Measurements from ENCODE around the gene KRT33B. TPM values are rescaled to one million over a fixed set of nuclear protein-coding genes. Genes with fewer than 3 reads are reported as not detected.

Gene KRT33B
- total RNA-seq, 1 experiment from 2014 or later: not detected

DNA sequence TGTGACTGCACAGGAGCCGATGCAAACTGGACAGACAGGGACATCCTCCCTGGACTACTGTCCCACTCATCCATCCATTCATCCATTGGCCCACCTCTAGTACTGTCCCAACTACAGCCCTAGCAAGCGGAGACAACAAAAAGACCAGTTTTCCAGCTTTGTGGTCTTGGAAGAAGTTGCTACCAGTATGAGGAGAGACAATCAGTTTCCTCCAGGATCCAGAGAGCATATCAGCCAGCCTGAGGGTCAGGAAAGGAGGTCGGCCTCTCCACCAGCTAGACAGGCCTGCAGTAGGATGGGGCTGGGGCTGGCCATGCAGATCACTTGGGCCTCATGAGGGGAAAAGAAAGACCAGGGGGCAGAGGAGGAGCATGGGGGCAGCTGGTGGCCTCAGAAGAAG lies 35.8 kb downstream of the KRT33B start:
- no CpG with 5 or more reads among the region's 3 CpGs for WGBS (ENCODE audit: extremely low coverage, insufficient read length, low lambda C conversion rate)

More for the DNA sequence above, 35.8 kb downstream of the KRT33B start:
- no peak overlapping the region for H3K27ac ChIP-seq (ENCODE audit: insufficient read length, low read depth, low read length)
- no peak overlapping the region for H2BK120ac ChIP-seq (ENCODE audit: low read depth, low read length, poor library complexity, severe bottlenecking)
- no peak overlapping the region for H4K8ac ChIP-seq (replicated peaks; ENCODE audit: insufficient read length, low read depth, low read length)
- no peak overlapping the region for H3T11ph ChIP-seq (ENCODE audit: low read length)
- H4K20me1 ChIP-seq (ENCODE audit: control insufficient read depth, insufficient read depth, insufficient read length): no peaks in the 10 kb centered on the region
- TF ChIP-seq, protein P1, sequence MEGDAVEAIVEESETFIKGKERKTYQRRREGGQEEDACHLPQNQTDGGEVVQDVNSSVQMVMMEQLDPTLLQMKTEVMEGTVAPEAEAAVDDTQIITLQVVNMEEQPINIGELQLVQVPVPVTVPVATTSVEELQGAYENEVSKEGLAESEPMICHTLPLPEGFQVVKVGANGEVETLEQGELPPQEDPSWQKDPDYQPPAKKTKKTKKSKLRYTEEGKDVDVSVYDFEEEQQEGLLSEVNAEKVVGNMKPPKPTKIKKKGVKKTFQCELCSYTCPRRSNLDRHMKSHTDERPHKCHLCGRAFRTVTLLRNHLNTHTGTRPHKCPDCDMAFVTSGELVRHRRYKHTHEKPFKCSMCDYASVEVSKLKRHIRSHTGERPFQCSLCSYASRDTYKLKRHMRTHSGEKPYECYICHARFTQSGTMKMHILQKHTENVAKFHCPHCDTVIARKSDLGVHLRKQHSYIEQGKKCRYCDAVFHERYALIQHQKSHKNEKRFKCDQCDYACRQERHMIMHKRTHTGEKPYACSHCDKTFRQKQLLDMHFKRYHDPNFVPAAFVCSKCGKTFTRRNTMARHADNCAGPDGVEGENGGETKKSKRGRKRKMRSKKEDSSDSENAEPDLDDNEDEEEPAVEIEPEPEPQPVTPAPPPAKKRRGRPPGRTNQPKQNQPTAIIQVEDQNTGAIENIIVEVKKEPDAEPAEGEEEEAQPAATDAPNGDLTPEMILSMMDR (conservative IDR thresholded peaks at IDR 0.05): no peak
- Mint-ChIP-seq H3K4me1 (peaks cover 0 to 9% of the 10 kb centered on the region in 2 experiments; a peak in 3 of 4 replicates), H3K4me3 (no peak overlapping the region), H3K36me3 (ENCODE audit: insufficient read depth in 1 of 3, low read depth in 3 of 3) (no peaks in the 10 kb centered on the region; a peak in 1 of 7 replicates), H3K27me3 (ENCODE audit: low read depth) (peaks cover 4% of the 10 kb centered on the region; the same call in 1 of the 2 replicates), H3K9me3 (no peaks in the 10 kb centered on the region; a peak in 2 of 5 replicates), H3K27ac (no peak overlapping the region)
- H2AK5ac ChIP-seq (ENCODE audit: insufficient read length, low read length): no peak overlapping the region
- no peak overlapping the region for H2BK5ac ChIP-seq (ENCODE audit: insufficient read length, low read length)
- H3K9ac ChIP-seq (ENCODE audit: extremely low read depth, insufficient read length, low read length): no peak overlapping the region
- no peaks in the 10 kb centered on the region for H3K79me2 ChIP-seq (ENCODE audit: insufficient read depth, low read length)
- no peak overlapping the region for H4K5ac ChIP-seq (ENCODE audit: insufficient read length, low read depth, low read length)
- no peaks in the 10 kb centered on the region for H3K79me1 ChIP-seq (ENCODE audit: insufficient read depth, low read depth, low read length, poor library complexity, severe bottlenecking)
- no peak for DNase-seq
- no peak overlapping the region for H3K18ac ChIP-seq (ENCODE audit: insufficient read length, low read depth, low read length)
- no peak overlapping the region for H3K14ac ChIP-seq (ENCODE audit: insufficient read depth, low read length)
- no peak overlapping the region for H3K4me2 ChIP-seq (ENCODE audit: insufficient read depth, insufficient read length, low read length)
- H3K9me3 ChIP-seq (ENCODE audit: control insufficient read depth, low read depth, low read length): no peaks in the 10 kb centered on the region
- no peaks in the 10 kb centered on the region for H3K23me2 ChIP-seq (ENCODE audit: insufficient read length, low read depth, low read length, poor library complexity, severe bottlenecking)
- H2BK12ac ChIP-seq (ENCODE audit: insufficient read length, low read depth, low read length): no peak overlapping the region
- no peak overlapping the region for H2AFZ ChIP-seq (ENCODE audit: low read length)
- no peaks in the 10 kb centered on the region for H3K4me1 ChIP-seq (ENCODE audit: insufficient read depth, low read length)
- H4K91ac ChIP-seq (ENCODE audit: insufficient read length, low read depth, low read length): no peak overlapping the region
- H2BK15ac ChIP-seq (ENCODE audit: low read depth, low read length): no peak overlapping the region
- H3K27me3 ChIP-seq (ENCODE audit: insufficient read depth, low read length): no peaks in the 10 kb centered on the region
- no peak overlapping the region for H3K23ac ChIP-seq (ENCODE audit: insufficient read length, low read depth, low read length)
- H3K56ac ChIP-seq (ENCODE audit: insufficient read length, low read depth, low read length): no peak overlapping the region
- H2BK20ac ChIP-seq (ENCODE audit: low read depth, low read length, poor library complexity, severe bottlenecking): no peak overlapping the region
- H3K4ac ChIP-seq (ENCODE audit: low read depth, low read length): no peak overlapping the region

Measured in H9 (cell line).